IPS DF 6.9 (cell line): Measurements from ENCODE around the gene KRT17.
"Not testable (repeated sequence)": the region's sequence is repeated elsewhere in the genome, so short reads cannot be mapped to it uniquely, and the experiment has no call there.

Experiments used
- DNase-seq: peaks from one replicate; pipeline ENCODE4 v3.0.0-alpha.2; 2013; ENCODE audit warnings: low read depth, low spot score
- H3K27ac ChIP-seq: one replicate; pipeline ENCODE4 v1.5.1; 2013; ENCODE audit warnings: low read length, control low read depth
- H3K27me3 ChIP-seq: 2 replicates; pipeline ENCODE4 v1.6.1; 2013; ENCODE audit warnings: mild to moderate bottlenecking, low read length; ENCODE audit not compliant: control insufficient read depth, insufficient read depth
- H3K36me3 ChIP-seq: 2 replicates; pipeline ENCODE4 v1.6.1; 2013; ENCODE audit warnings: low read length; ENCODE audit not compliant: control insufficient read depth, insufficient read depth
- H3K4me1 ChIP-seq: 2 replicates; pipeline ENCODE4 v1.6.1; 2013; ENCODE audit warnings: low read length; ENCODE audit not compliant: control insufficient read depth, insufficient read depth
- H3K4me3 ChIP-seq: 2 replicates; pipeline ENCODE4 v1.5.1; 2013; ENCODE audit warnings: mild to moderate bottlenecking, low read length
- H3K9me3 ChIP-seq: 2 replicates; pipeline ENCODE4 v1.6.1; 2013; ENCODE audit warnings: low read length, inconsistent platforms; ENCODE audit not compliant: control insufficient read depth, insufficient read depth
- WGBS: extraction: QIAGEN DNeasy Blood & Tissue Kit; methylation state at CpG from one replicate; pipeline ENCODE4 v1.1.7; 2013; ENCODE audit warnings: mixed read lengths, missing lambda C conversion rate; ENCODE audit not compliant: insufficient read length, insufficient coverage; 5-methylcytosine and 5-hydroxymethylcytosine counted together

KRT17 gene

GRCh38 chr17:41610061-41610517 lies 14.3 kb downstream of the KRT17 start:
- no CpG with 5 or more reads among the region's 10 CpGs for WGBS
- H3K4me3 ChIP-seq, H3K27ac ChIP-seq, H3K4me1 ChIP-seq, H3K36me3 ChIP-seq, H3K27me3 ChIP-seq, H3K9me3 ChIP-seq, DNase-seq: not testable (repeated sequence)

- not testable (repeated sequence) for H3K36me3 ChIP-seq, H3K27me3 ChIP-seq, H3K9me3 ChIP-seq, H3K4me3 ChIP-seq, H3K27ac ChIP-seq, DNase-seq, H3K4me1 ChIP-seq
- WGBS: no CpG with 5 or more reads among the region's 4 CpGs
Observed at GRCh38 chr17:41606930-41607329, 17.4 kb downstream of the KRT17 start.

DNA sequence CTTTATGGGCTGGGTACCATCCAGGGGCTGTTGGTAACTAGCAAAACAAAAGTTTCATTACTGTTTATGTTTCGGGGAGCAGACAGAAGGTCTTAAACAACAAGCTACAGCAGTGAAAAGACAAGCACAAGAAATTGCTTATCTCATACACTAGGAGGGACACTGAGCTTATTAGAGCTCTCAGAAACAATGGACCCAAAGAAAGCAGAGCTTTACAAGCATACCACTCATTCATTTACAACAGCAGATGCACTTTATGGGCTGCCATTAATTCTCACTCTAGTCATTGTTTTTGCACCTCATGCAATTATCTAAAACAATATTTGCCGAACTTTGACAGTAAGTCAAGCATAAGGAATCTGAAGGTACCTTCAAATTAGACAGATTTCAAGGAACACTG lies 21.9 kb downstream of the KRT17 start:
- H3K36me3 ChIP-seq: no peaks in the 10 kb centered on the region
- no peak overlapping the region for H3K4me3 ChIP-seq
- no peak for DNase-seq
- H3K27me3 ChIP-seq: no peaks in the 10 kb centered on the region
- H3K9me3 ChIP-seq: no peaks in the 10 kb centered on the region
- no CpG with 5 or more reads among the region's 2 CpGs for WGBS
- no peak overlapping the region for H3K27ac ChIP-seq
- no peaks in the 10 kb centered on the region for H3K4me1 ChIP-seq

- Histone ChIP-seq H3K36me3 (no peaks in the 10 kb centered on the region), H3K4me3 (no peak overlapping the region), H3K27ac (no peak overlapping the region), H3K9me3 (no peaks in the 10 kb centered on the region), H3K4me1 (no peaks in the 10 kb centered on the region), H3K27me3 (no peaks in the 10 kb centered on the region)
- WGBS: no CpG with 5 or more reads among the region's 4 CpGs
- DNase-seq: no peak
Observed at GRCh38 chr17:41600318-41600717, 24.1 kb downstream of the KRT17 start.

- no peaks in the 10 kb centered on the region for H3K9me3 ChIP-seq
- WGBS: no CpG with 5 or more reads among the region's 1 CpG
- no peak overlapping the region for H3K27ac ChIP-seq
- H3K36me3 ChIP-seq: no peaks in the 10 kb centered on the region
- H3K27me3 ChIP-seq: no peaks in the 10 kb centered on the region
- H3K4me3 ChIP-seq: no peak overlapping the region
- DNase-seq: no peak
- H3K4me1 ChIP-seq: no peaks in the 10 kb centered on the region
Observed at GRCh38 chr17:41599680-41600079, 24.7 kb downstream of the KRT17 start.

DNA sequence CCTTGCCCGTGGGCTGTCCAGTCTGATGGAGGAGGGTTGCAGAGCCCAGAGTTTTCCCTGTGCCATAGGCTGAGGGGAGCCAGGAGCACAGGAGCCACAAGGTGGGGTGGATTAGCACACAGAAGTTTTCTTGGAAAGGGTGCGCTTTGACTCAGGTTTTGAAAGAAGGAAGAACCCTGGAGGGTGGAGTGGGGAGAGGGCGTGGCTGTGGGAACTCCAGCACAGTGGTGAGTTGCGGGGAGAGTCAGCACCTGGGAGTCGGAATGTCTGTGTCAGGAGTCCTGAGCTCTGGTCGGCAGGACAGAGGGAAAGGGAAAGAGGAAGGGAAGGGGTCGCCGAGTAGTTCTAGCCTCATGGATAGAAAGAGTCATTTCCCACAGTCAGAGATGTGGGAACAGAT lies 28.8 kb downstream of the KRT17 start:
- no peaks in the 10 kb centered on the region for H3K4me1 ChIP-seq
- no peak for DNase-seq
- H3K36me3 ChIP-seq: no peaks in the 10 kb centered on the region
- no peak overlapping the region for H3K27ac ChIP-seq
- no peaks in the 10 kb centered on the region for H3K27me3 ChIP-seq
- H3K4me3 ChIP-seq: no peak overlapping the region
- WGBS: no CpG with 5 or more reads among the region's 8 CpGs
- H3K9me3 ChIP-seq: no peaks in the 10 kb centered on the region

DNA sequence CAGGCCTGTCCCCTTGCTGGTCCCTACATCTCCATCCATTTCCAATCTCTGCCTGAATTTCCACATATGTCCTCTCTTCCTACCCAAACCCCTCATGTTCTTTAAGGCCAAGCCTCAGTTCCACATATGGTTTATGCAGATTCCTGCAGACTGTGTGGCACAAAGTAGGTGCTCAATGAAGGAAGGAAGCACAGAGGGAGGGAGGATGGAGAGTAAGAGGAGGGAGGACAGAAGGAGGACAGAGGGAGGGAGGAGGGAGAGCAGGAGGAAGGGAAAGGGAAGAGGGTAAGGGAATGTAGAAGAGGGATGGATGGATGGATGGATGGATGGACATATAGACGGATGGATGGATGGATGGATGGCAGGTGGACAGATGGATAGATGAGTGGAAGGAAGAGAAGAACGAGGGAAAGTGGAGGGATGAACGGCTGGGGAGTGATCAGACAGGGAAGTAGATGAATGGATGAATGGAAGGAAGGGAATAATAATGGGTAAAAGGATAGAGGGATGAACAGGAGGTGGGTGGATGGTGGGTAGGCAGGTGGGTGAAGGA lies 29.9 kb downstream of the KRT17 start:
- no peak overlapping the region for H3K4me3 ChIP-seq
- no peak for DNase-seq
- no peak overlapping the region for H3K27ac ChIP-seq
- no peaks in the 10 kb centered on the region for H3K36me3 ChIP-seq
- no peaks in the 10 kb centered on the region for H3K4me1 ChIP-seq
- no peaks in the 10 kb centered on the region for H3K27me3 ChIP-seq
- WGBS: 100% methylated on average over 3 of the region's 3 CpGs
- H3K9me3 ChIP-seq: no peaks in the 10 kb centered on the region

DNA sequence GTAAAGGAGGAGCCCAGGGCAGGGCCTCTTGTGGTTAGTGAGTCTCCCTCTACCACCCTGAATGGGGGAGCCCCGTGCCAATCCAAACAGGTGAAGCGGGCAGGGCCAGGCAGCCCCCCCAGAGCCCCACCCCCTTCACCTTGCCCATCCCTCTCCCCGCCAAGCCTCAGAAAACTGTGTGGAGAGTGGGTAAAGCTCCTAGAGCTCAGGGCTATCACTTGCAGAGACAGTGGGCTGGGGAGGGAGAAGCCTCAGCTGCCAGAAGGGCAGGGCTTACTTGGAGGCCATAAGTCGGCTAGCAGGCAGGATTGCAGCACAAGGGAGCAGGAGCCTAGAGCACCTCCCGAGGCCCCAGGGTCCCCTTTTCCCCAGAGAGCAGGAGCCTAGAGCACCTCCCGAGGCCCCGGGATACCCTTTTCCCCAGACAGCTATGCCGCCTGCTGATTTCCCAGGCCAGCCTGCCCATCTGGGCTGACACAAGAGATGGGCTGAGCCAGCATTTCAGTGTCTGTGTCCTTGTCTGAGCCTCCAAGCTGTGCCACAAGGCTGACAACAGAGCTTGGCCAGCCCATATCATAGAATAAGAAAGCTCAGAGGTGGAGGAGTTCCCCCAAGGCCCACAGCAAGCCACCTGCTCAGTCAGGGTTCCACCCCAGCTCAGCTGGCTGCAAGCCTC lies 30.9 kb downstream of the KRT17 start:
- WGBS: no CpG with 5 or more reads among the region's 8 CpGs
- no peaks in the 10 kb centered on the region for H3K4me1 ChIP-seq
- H3K9me3 ChIP-seq: no peaks in the 10 kb centered on the region
- H3K4me3 ChIP-seq: no peak overlapping the region
- H3K27me3 ChIP-seq: no peaks in the 10 kb centered on the region
- H3K27ac ChIP-seq: no peak overlapping the region
- no peak for DNase-seq
- no peaks in the 10 kb centered on the region for H3K36me3 ChIP-seq

DNA sequence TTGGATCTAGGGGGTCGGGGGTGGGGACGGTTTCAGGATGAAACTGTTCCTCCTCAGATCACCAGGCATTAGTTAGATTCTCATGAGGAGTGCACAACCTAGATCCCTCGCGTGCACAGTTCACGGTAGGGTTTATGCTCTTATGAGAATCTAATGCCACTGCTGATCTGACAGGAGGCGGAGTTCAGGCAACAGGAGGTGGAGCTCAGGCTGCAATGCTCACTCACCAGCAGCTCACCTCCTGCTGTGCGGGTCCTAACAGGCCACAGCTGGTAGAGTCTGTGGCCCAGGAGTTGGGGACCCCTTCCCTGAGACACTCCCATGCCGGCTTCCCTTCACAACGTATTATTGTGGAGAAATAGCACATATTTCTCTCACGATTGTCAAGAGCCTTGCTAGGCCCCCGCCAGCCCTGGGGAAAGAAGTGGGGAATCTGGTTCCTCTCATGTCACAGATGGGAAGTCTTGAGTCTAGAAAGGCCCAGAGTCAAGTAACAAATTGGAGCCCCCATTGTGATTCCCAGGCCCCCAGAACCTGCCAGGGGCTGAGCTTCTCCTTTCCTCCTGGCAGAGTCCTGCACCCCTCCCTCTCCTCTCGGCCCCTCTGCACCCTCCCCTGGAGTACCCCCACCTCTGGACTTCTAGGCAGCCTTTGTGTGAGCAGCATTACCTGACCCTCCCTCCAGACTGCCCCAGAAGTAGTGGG lies 31.6 kb downstream of the KRT17 start:
- Histone ChIP-seq H3K4me3 (no peak overlapping the region), H3K27me3 (no peaks in the 10 kb centered on the region), H3K27ac (no peak overlapping the region), H3K36me3 (no peaks in the 10 kb centered on the region), H3K9me3 (no peaks in the 10 kb centered on the region), H3K4me1 (no peaks in the 10 kb centered on the region)
- DNase-seq: no peak
- no CpG with 5 or more reads among the region's 12 CpGs for WGBS

DNA sequence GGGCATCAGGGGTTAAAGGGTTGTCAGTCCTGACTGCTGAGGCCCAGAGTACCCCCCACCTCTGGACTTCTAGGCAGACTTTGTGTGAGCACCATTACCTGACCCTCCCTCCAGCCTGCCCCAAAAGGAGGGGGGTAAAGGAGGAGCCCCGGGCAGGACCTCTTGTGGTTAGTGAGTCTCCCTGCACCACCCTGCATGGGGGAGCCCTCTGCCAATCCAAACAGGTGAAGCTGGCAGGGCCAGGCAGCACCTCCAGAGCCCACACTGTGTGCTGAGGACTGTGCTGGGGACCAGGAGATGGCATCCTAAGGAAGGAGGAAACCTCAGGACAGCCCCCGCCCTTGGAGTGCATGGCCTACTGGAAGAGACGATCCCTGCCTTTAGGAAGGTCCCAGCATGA lies 35.1 kb downstream of the KRT17 start:
- DNase-seq: no peak
- no peak overlapping the region for H3K4me3 ChIP-seq
- no CpG with 5 or more reads among the region's 3 CpGs for WGBS
- no peaks in the 10 kb centered on the region for H3K27me3 ChIP-seq
- no peaks in the 10 kb centered on the region for H3K4me1 ChIP-seq
- H3K36me3 ChIP-seq: no peaks in the 10 kb centered on the region
- H3K9me3 ChIP-seq: no peaks in the 10 kb centered on the region
- no peak overlapping the region for H3K27ac ChIP-seq
